ENCODE data around the gene CLCN7. TPM values are rescaled to one million over a fixed set of nuclear protein-coding genes. Genes with fewer than 3 reads are reported as not detected.
"Not testable (repeated sequence)": the region's sequence is repeated elsewhere in the genome, so short reads cannot be mapped to it uniquely, and the experiment has no call there.

The CLCN7 gene
- total RNA-seq, 1 donor from 2014 or later: 11.5 TPM

DNA sequence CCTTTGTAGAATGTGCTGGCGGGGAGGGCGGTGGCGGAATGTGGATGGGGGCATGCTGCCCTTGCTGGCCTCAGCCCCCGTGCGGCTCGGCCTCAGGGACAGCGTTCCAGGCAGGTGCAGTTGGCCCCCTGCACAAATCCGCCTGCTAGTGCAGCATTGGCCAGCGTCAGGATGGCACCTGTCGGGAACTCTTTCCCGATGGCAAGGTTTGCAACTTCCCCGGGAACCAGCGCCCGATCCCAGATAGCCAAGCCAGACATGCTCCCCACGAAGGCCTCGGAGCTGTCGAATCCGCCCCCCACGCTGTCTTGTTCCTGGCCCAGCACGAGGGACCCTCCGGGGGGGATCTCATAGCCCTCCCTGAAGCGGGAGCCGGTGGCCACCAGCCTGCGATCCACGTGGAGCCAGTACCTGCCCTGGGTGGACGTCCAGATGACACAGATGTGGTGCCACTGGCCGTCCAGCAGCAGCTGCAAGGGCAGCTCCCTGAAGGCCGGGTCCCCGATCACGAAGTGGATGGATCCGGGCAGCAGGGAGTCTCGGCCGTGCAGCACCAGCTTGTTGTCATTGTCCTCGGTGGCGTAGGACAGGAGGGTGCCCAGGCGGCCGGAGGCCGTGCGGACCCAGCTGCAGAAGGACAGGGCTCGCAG, 11.1 kb upstream of the CLCN7 start:
- DNase-seq (ENCODE audit: low spot score): no peak
- Mint-ChIP-seq H3K4me1 (no peaks in the 10 kb centered on the region), H3K4me3 (no peak overlapping the region), H3K27me3 (ENCODE audit: insufficient read depth, low read depth) (peaks cover 5% of the 10 kb centered on the region), H3K27ac (no peak overlapping the region), H3K9me3 (no peaks in the 10 kb centered on the region), H3K36me3 (no peaks in the 10 kb centered on the region)
- Histone ChIP-seq H3K36me3 (no peaks in the 10 kb centered on the region), H3K27me3 (peaks cover 30% of the 10 kb centered on the region), H4K20me1 (ENCODE audit: low read depth) (no peaks in the 10 kb centered on the region), H3K4me2 (no peak overlapping the region), H2AFZ (replicated peaks) (no peak overlapping the region), H3K4me1 (no peaks in the 10 kb centered on the region), H3K9me3 (ENCODE audit: low read depth) (no peaks in the 10 kb centered on the region), H3K4me3 (no peak overlapping the region), H3K79me2 (ENCODE audit: low read depth) (no peaks in the 10 kb centered on the region), H3K27ac (no peak overlapping the region), H3F3A (ENCODE audit: low read depth) (no peaks in the 10 kb centered on the region), H3K9ac (no peak overlapping the region)
- TF ChIP-seq EZH2 (IDR thresholded peaks at IDR 0.05) (no peak), EZH2phosphoT487 (IDR thresholded peaks at IDR 0.05) (no peak)
- TF ChIP-seq, protein P1, sequence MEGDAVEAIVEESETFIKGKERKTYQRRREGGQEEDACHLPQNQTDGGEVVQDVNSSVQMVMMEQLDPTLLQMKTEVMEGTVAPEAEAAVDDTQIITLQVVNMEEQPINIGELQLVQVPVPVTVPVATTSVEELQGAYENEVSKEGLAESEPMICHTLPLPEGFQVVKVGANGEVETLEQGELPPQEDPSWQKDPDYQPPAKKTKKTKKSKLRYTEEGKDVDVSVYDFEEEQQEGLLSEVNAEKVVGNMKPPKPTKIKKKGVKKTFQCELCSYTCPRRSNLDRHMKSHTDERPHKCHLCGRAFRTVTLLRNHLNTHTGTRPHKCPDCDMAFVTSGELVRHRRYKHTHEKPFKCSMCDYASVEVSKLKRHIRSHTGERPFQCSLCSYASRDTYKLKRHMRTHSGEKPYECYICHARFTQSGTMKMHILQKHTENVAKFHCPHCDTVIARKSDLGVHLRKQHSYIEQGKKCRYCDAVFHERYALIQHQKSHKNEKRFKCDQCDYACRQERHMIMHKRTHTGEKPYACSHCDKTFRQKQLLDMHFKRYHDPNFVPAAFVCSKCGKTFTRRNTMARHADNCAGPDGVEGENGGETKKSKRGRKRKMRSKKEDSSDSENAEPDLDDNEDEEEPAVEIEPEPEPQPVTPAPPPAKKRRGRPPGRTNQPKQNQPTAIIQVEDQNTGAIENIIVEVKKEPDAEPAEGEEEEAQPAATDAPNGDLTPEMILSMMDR (IDR thresholded peaks at IDR 0.05): no peak

DNA sequence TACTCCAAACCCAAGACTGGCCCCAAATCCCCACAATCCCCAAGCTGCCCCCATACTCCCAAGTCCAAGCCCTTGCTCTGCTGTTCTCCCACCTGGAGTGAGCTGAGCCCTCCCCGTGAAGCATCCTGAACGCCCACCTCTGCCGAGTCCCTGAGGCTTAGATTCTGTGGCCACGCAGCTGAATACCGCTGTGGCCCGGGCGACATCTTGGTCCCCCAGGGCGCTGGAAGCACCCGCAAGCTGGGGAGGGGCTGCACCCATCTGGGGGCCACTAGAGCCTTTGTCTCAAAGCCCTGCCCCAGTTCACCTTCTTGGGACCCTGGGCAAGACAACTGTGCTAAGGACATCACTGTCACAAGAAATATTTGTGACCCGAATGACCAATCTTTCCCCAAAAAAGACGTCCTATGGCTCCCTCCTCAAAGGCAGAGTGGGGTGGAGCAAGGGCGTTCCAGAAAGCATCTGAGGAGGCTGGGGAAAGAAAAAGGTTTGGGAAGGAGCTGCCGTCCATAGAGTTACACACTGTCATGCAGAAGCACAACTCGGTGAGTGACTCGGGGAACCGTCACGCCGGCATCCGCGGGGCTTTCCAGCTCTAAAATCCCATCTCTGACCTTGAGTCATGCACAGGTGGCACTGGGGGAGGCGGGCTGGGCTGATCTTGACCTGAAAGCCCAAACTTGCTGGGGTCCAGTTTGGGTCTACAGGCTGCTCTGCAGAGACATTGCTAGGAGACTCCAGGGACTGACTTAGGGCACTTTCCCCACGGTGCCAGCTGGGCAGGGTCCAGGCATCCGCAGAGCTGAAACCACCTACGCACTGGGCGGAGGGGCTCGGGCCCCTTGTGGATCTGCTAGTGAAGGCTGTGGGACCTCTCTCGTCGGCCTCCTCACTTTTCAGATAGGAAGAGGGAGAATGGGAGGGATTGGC, 7.3 kb upstream of the CLCN7 start:
- H3K9me3 ChIP-seq (ENCODE audit: low read depth): no peaks in the 10 kb centered on the region
- Mint-ChIP-seq H3K9me3 (peaks cover 2% of the 10 kb centered on the region), H3K4me3 (no peak overlapping the region), H3K27ac (no peak overlapping the region), H3K27me3 (ENCODE audit: insufficient read depth, low read depth) (peaks cover 11% of the 10 kb centered on the region), H3K36me3 (no peaks in the 10 kb centered on the region), H3K4me1 (no peaks in the 10 kb centered on the region)
- no peak overlapping the region for H2AFZ ChIP-seq (replicated peaks)
- H3K27me3 ChIP-seq: peaks cover 30% of the 10 kb centered on the region
- no peaks in the 10 kb centered on the region for H3K79me2 ChIP-seq (ENCODE audit: low read depth)
- TF ChIP-seq, protein P1 (IDR thresholded peaks at IDR 0.05): no peak
- TF ChIP-seq EZH2phosphoT487 (IDR thresholded peaks at IDR 0.05) (no peak), EZH2 (IDR thresholded peaks at IDR 0.05) (no peak)
- no peak overlapping the region for H3K4me2 ChIP-seq
- H3K9ac ChIP-seq: no peak overlapping the region
- H3F3A ChIP-seq (ENCODE audit: low read depth): no peaks in the 10 kb centered on the region
- no peaks in the 10 kb centered on the region for H4K20me1 ChIP-seq (ENCODE audit: low read depth)
- H3K4me1 ChIP-seq: no peaks in the 10 kb centered on the region
- no peak for DNase-seq (ENCODE audit: low spot score)
- H3K27ac ChIP-seq: no peak overlapping the region
- H3K36me3 ChIP-seq: no peaks in the 10 kb centered on the region
- H3K4me3 ChIP-seq: no peak overlapping the region

DNA sequence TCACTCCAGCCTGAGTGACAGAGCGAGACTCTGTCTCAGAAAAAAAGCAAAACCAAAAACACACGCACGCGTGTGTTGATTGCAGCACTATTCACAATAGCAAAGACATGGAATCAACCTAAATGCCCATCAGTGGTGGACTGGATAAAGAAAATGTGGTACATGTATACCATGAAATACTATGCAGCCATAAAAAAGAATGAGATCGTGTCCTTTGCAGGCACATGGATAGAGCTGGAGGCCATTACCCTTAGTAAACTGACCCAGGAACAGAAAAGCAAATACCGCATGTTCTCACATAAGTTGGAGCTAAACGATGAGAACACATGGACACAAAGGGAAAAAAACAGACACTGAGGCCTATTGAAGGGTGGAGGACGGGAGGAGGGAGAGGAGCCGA, 4.1 kb upstream of the CLCN7 start:
- not testable (repeated sequence) for DNase-seq (ENCODE audit: low spot score); H3K36me3 Mint-ChIP-seq; H3F3A ChIP-seq (ENCODE audit: low read depth); H4K20me1 ChIP-seq (ENCODE audit: low read depth); H3K36me3 ChIP-seq; H3K9me3 Mint-ChIP-seq; H3K27me3 Mint-ChIP-seq (ENCODE audit: insufficient read depth, low read depth); H3K9ac ChIP-seq; H2AFZ ChIP-seq (replicated peaks); H3K4me1 ChIP-seq; H3K79me2 ChIP-seq (ENCODE audit: low read depth); H3K4me3 ChIP-seq; H3K27ac ChIP-seq; H3K4me3 Mint-ChIP-seq; H3K9me3 ChIP-seq (ENCODE audit: low read depth); H3K4me2 ChIP-seq; H3K27ac Mint-ChIP-seq; H3K4me1 Mint-ChIP-seq
- peaks cover 22% of the 10 kb centered on the region for H3K27me3 ChIP-seq

DNA sequence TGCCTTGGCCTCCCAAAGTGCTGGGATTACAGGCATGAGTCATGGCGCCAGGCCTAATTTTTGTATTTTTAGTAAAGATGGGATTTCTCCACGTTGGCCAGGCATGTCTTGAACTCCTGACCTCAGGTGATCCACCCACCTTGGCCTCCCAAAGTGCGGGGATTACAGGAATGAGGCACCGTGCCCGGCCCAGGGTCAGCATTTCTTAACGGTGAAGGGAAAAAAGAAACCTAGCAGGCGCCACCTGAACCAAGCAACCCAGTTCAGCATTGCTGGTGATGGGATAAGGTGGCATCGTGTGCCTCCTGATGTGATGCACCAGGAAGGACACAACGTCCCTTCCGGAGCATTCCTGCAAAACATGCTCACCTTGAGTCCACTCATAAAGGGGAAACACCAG, 2.2 kb upstream of the CLCN7 start:
- Mint-ChIP-seq H3K4me3 (no peak overlapping the region), H3K27ac (no peak overlapping the region), H3K36me3 (no peaks in the 10 kb centered on the region), H3K27me3 (ENCODE audit: insufficient read depth, low read depth) (peaks cover 10% of the 10 kb centered on the region), H3K4me1 (peaks cover 13% of the 10 kb centered on the region), H3K9me3 (peaks cover 2% of the 10 kb centered on the region)
- H3K4me2 ChIP-seq: no peak overlapping the region
- DNase-seq (ENCODE audit: low spot score): no peak
- H3K27ac ChIP-seq: no peak overlapping the region
- peaks cover 4% of the 10 kb centered on the region for H3K27me3 ChIP-seq
- TF ChIP-seq EZH2phosphoT487 (IDR thresholded peaks at IDR 0.05) (no peak), EZH2 (IDR thresholded peaks at IDR 0.05) (no peak)
- TF ChIP-seq, protein P1 (IDR thresholded peaks at IDR 0.05): no peak
- H2AFZ ChIP-seq (replicated peaks): no peak overlapping the region
- peaks cover 24% of the 10 kb centered on the region for H3K79me2 ChIP-seq (ENCODE audit: low read depth)
- H4K20me1 ChIP-seq (ENCODE audit: low read depth): no peaks in the 10 kb centered on the region
- H3F3A ChIP-seq (ENCODE audit: low read depth): peaks cover 9% of the 10 kb centered on the region
- no peak overlapping the region for H3K9ac ChIP-seq
- no peaks in the 10 kb centered on the region for H3K36me3 ChIP-seq
- peaks cover 9% of the 10 kb centered on the region for H3K4me1 ChIP-seq
- H3K9me3 ChIP-seq (ENCODE audit: low read depth): no peaks in the 10 kb centered on the region
- H3K4me3 ChIP-seq: no peak overlapping the region

All from neural progenitor cell (in vitro differentiated cells).